Mesodermal cell (in vitro differentiated cells): Measurements from ENCODE around the gene PHF23.

Source experiments
- H3K27ac ChIP-seq: 2 replicates; pipeline ENCODE4 v1.7.0; 2013; ENCODE audit warnings: mild to moderate bottlenecking, low read depth, low read length, moderate library complexity; ENCODE audit not compliant: severe bottlenecking
- H3K36me3 ChIP-seq: 2 replicates; pipeline ENCODE4 v1.7.1; 2013; ENCODE audit warnings: mild to moderate bottlenecking, low read length, moderate library complexity; ENCODE audit not compliant: control insufficient read depth, insufficient read depth
- H3K4me1 ChIP-seq: one replicate; pipeline ENCODE4 v1.7.1; 2013; ENCODE audit warnings: mild to moderate bottlenecking, low read length; ENCODE audit not compliant: insufficient read depth, control insufficient read depth, poor library complexity, severe bottlenecking
- H3K4me3 ChIP-seq: 2 replicates; pipeline ENCODE4 v1.7.0; 2013; ENCODE audit warnings: low read length, control low read depth, mild to moderate bottlenecking; ENCODE audit not compliant: insufficient read depth, poor library complexity, severe bottlenecking; ENCODE audit errors: extremely low read depth
- H3K9me3 ChIP-seq: 2 replicates; pipeline ENCODE4 v1.7.1; 2013; ENCODE audit warnings: mild to moderate bottlenecking, low read length, moderate library complexity; ENCODE audit not compliant: control insufficient read depth
- WGBS, 2 experiments: methylation state at CpG; one replicate each; pipeline ENCODE4 v1.1.5; 2013; ENCODE audit warnings: missing lambda C conversion rate in 2 of 2; ENCODE audit not compliant: insufficient coverage in 2 of 2; 5-methylcytosine and 5-hydroxymethylcytosine counted together

PHF23 gene

DNA sequence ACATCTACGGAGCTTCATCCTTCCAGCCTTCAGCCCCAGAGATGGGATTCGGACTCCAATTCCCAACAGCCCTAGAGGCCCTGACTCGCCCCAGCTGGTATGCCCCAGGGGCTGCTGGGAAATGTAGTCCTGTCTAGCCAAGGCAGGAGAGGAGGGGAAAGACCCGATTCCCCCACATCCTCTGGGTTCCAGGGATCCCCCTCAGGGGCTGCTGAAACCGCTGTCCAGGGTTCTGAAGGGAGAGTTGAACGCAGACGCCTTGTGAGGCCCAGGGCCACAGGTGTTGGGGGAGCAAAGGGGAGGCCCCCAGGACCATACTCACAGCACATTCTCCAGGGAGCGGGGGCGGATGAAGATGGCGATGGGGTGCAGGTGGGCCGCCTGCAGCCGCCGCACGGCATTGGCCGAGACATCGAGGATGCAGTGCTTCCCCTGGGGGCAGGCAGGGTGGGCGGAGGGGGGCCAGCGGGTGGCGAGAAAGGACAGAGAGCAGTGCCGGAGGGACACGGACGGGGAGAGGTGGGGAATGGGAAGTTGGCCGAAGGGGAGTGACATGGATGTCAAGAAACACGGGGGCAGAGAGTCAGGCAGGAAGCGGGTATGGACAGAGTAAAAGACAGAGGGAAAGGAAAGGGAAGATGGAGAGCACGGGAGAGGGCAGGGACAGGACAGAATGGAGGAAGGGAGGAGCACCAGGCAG, 47.5 kb downstream of the PHF23 start:
- H3K9me3 ChIP-seq = no peaks in the 10 kb centered on the region
- no peaks in the 10 kb centered on the region for H3K4me1 ChIP-seq
- WGBS, 2 experiments = 90 to 91% methylated on average over 19 to 25 of the region's 26 CpGs
- H3K36me3 ChIP-seq = peaks cover 71% of the 10 kb centered on the region
- no peak overlapping the region for H3K4me3 ChIP-seq
- H3K27ac ChIP-seq = peak overlapping the region; percentile 29

GRCh38 chr17:7191069-7191468, 48.2 kb downstream of the PHF23 start:
- H3K36me3 ChIP-seq = peaks cover 70% of the 10 kb centered on the region
- H3K4me3 ChIP-seq = no peak overlapping the region
- H3K27ac ChIP-seq = no peak overlapping the region
- WGBS, 2 experiments = 90 to 97% methylated on average over 9 of the region's 12 CpGs
- no peaks in the 10 kb centered on the region for H3K9me3 ChIP-seq
- H3K4me1 ChIP-seq = no peaks in the 10 kb centered on the region

GRCh38 chr17:7190276-7190917, 48.9 kb downstream of the PHF23 start:
- WGBS, 2 experiments = 95 to 97% methylated on average over 10 to 12 of the region's 14 CpGs
- no peak overlapping the region for H3K4me3 ChIP-seq
- H3K9me3 ChIP-seq = no peaks in the 10 kb centered on the region
- peaks cover 64% of the 10 kb centered on the region for H3K36me3 ChIP-seq
- no peaks in the 10 kb centered on the region for H3K4me1 ChIP-seq
- no peak overlapping the region for H3K27ac ChIP-seq

DNA sequence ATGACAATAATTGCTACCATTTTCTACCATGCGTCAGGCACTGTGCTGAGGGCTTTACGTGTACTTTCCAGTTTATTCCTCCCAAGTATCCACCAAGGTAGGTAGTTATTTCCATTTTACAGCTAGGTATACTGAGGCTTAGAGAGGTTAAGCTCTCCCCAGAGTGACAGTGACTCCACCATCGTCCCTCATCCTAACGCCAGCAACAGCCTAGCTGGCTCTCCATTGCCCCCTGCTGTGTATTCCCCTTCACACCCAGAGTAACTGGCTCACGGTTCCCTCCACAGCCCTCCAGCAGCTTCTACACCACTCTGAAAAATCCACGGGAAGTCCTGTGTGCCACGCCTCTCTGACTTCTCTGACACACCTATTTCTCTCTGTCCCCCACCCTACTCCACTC, 53.0 kb downstream of the PHF23 start:
- Histone ChIP-seq H3K9me3 (no peaks in the 10 kb centered on the region), H3K36me3 (peaks cover 31% of the 10 kb centered on the region), H3K4me1 (no peaks in the 10 kb centered on the region), H3K27ac (no peak overlapping the region), H3K4me3 (no peak overlapping the region)
- WGBS, 2 experiments = 88 to 91% methylated on average over 5 to 7 of the region's 7 CpGs
